Measurements from ENCODE around the gene NOL4L.

NOL4L gene

DNA sequence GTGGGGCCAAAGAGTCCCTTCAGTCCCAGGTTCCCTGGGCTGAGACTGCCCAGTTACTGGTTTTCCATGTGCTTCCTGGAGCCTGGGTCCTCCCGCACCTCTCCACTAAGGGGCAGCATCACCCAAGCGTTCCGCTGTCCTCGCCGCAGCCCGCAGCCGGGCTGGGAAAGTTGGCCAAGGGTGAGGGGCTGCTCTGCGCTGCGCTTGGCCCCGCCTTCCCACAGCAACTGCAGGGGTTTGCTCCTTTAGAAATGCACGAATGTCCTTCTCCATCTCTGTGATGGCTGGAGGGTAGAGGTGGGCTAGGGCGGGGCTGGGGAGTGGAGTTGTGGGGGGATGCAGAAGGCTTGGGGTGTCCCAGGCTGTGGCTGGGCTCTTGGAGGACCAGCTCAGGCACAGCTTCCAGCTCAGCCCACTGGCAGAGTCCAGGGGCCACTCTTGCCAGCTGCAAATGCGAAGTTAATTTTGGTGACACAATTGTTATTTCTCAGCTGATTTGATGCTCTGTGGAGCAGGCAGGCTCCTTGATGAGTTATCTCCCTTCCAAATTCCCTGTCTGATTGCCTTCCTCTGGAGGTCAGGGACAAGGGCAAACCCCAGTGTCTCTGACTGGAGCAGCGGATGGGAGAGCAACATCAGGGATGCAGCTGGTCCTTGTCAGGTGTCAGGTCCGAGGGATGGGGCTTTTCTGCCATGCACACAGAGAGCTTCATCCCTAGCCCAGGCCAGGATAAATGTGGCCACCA is 63.2 kb downstream of the NOL4L start:
- DNase-seq = peak; percentile 45 to 81

DNA sequence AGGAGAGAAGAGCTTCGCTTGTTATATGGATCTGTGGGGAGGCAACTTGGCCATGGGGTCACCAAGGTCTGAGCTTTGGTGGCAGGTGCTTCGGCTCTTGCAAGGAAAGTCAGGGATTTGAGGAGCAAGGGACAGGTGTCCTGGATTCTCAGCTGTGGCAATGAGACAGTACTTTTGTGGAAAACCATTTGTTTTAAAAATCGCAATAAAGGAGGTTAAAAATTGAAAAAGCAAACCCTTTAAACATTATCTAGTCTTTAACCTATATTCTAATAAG is 64.3 kb downstream of the NOL4L start:
- no peak for DNase-seq

DNA sequence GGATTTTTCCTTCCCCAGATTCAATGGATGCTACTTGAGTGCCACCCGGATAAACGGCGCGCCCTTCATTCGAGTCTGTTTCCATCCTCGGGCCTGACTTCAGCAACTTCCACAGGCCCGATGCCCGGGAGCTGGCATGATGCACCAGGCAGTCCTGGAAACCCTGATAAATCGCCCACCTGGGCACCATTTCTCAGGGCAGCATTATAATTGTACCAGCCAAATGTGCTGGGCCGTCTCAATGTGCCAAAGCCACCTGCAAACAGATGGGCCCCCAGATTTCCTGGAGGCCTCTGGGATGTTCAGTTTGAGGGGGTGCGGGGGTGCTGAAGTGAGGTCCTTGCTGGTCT is 65.8 kb downstream of the NOL4L start:
- DNase-seq = no peak

- no peak for DNase-seq
Measured at GRCh38 chr20:32518593-32519380, 66.3 kb downstream of the NOL4L start.

DNA sequence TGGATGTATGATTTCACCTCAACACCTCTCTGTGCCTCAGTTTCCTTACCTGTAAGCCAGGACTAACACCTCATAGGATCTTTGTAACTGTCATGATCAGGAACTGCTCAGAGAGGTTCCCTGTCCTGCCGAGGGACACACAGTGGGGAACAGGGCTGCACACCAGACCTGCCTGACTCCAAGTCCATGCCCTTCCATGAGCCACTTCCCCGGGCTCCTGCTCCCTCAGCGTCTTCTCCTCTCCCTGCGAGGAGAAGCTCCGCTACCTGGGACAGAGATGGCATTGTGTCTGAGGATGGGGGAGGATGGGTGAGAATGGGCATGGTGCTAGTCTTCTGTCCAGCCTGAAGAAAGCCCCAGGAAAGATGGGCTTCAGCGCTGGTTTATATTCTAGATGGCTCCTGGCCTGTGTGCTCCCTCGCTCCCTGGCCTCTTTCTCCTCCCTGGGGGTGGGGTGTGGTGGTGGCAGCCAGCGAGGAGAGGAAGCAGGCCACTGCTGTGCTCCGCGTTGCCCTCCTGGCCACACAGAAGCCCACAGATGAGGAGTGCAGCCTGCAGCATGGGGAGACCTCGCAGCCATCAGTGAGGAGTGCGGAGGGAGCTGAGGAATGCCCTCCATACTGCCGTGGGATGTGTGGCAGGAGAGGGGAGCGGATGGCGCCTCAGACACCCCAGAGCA is 67.1 kb downstream of the NOL4L start:
- no peak for DNase-seq

GRCh38 chr20:32517518-32517873 is 67.6 kb downstream of the NOL4L start:
- DNase-seq = no peak

- no peak for DNase-seq
Measured at GRCh38 chr20:32516583-32517517, 68.3 kb downstream of the NOL4L start.

DNA sequence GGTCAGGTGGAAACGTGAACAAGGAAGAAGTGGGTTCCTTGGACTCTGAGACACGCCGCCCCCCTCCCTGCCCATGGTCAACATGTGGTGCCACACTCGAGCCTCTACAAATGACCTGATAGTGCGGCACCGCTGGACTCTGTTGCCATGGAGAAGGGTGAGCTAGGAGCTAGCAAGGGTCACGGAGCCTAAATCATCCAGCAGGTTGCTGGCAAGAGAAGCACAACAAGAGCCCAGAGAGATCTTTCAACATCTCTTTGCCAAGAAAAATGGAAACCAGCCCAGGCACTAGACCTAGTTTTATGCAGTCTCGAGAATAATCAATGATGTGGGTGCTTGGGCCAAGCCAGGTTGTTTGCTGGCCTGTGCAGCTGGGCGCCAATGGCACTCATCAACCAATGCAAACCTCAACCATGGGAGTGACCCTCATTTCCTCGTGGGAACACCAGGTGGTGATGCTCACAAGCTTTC is 69.5 kb downstream of the NOL4L start:
- DNase-seq = no peak

DNA sequence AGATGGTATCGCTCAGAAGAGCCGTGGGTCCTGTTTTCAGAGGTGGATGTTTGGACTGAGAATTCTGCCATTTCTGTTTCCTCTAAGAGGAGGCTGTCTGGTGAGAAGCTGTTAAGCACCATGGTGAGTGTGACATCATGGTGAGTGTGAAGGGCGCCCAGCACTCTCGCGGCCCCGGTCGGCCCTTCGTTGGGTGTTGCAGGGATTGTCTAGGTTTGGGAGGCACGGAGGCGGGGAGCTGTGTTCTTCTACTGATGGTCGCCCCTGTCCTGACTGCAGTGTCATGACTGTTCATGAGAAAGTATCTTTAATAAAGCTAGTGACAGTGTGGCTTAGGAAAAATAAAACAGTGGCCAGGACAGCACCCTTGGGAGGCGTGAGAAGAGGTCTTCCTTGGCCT is 70.4 kb downstream of the NOL4L start:
- DNase-seq = no peak

- no peak for DNase-seq
Measured at GRCh38 chr20:32513031-32513866, 71.9 kb downstream of the NOL4L start.

- no peak for DNase-seq
Measured at GRCh38 chr20:32512047-32512385, 73.1 kb downstream of the NOL4L start.

- no peak for DNase-seq
Measured at GRCh38 chr20:32511358-32512046, 73.6 kb downstream of the NOL4L start.

- no peak for DNase-seq
Measured at GRCh38 chr20:32510601-32511357, 74.4 kb downstream of the NOL4L start.

DNA sequence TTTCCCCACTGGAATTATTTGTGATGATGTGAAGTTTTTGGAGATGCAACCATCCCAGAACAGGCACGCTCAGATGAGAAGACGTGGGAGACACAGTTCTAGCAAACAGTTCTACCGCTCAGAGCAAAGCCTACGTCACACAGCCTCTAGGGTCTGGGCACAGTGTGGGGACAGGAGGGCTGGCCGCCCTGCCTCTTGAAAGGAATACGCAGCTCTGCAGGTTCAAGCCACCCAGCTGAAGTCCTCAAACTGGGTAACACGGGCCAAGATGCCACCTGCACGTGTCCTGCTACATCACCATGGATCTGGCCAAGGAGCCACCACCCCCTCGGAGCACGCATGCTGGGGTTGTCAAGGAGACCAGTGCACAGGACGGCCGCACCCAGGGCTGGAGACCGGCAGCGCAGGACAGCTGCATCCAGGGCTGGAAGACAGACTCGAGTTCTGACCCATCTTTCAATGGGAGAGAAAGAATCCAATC is 75.0 kb downstream of the NOL4L start:
- DNase-seq = no peak

DNA sequence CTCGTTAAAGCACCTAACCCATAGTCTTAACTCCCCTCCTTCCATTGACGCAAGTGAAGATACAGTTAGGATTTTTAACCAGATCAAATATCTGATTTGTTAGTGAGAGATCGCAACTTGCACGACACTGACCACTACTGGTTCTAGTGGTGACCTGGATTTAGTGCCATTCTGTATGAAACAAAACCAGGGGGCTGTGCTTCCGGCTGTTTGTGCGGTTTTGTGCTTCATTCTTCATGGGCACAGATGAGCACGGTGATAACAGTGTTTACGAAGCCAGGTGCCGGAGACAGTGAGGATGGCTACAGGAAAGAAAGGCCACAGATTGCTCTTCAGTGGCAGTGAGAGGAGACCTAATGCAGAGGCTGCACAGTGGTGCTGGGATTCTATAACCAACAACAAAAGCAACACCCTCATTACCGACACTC is 75.5 kb downstream of the NOL4L start:
- DNase-seq = no peak

GRCh38 chr20:32508775-32509119 is 76.4 kb downstream of the NOL4L start:
- DNase-seq = no peak

GRCh38 chr20:32507998-32508774 is 76.9 kb downstream of the NOL4L start:
- no peak for DNase-seq

DNA sequence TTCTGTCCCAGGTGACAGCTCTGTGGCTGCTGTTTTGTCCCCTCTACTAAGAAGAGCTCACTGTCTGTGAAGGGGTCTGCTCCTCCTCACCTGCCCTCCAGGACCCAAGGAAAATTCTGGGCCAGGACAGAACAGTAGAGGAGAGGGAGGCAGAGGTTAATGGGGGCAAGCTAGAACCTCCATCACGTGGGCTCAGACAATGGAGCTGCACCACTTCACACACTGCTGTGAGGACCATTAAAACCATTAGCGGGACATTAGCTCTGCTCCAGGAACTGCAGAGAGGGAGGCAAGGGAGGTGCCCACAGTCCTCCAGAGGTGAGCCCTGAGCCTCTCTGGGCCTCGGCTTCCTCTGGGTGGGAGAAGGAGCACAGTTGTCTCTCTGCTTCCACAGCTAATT is 78.4 kb downstream of the NOL4L start:
- no peak for DNase-seq

DNA sequence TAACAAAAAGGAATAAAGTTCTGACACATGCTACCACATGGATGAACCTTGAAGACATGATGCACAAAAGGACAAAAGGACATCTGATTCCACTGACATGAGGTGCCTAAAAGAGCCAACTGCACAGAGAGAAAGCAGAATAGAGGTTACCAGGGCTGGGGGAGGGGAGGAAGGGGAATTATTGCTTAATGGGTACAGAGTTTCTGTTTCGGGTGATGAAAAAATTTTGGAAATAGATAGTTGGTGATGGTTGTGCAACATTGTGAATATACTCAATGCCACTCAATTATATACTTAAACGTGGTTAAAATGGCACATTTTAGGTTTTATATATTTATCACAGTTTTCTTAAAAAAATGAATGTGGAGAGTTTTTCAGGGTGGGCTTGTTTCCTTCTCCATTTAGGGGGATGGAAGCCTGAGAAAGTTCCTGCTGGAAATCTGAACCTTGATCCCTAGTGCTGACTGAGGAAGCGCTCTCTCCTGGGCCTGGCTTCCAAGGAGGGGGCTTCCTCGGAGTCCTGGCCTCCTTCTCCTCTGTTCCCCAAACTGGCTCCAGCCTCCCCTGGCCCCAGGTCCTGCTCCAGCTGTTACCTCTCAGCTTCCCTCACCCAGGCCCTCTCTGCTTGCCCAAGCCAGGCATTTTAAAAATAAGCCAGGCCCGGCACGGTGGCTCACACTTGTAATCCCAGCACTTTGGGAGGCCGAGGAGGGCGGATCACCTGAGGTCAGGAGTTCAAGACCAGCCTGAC is 79.2 kb downstream of the NOL4L start:
- no peak for DNase-seq

Data from NCI-H446 (cell line).